K562 (cell line): ENCODE measurements around the gene PPP1R14C. TPM values are rescaled to one million over a fixed set of nuclear protein-coding genes. Genes with fewer than 3 reads are reported as not detected.

Source experiments
- ATAC-seq: fragments of 200-7000 bp; cut with Tn5 transposase; 3 replicates; pipeline ENCODE4 v1.9.1; 2020; ENCODE audit warnings: moderate library complexity
- BruUV-seq: library from RNA; stranded (reverse); fragments of 400-500 nt; replicated peaks from 2 replicates; lab custom pipeline; 2021; lab: Mats Ljungman, UMichigan
- CTCF ChIA-PET: fragments of 300-600 bp; formaldehyde crosslinking; extraction: SDS; loops from one replicate; lab custom pipeline; 2021; ENCODE audit warnings: low intra/inter-chr PET ratio; lab: Yijun Ruan, JAX
- POLR2A ChIA-PET: fragments of 300-600, 350-650 bp; sonication (Branson Sonifier 250); formaldehyde crosslinking; extraction: SDS; loops from one replicate; lab custom pipeline; 2021; ENCODE audit warnings: antibody characterized with exemption, inconsistent platforms; lab: Yijun Ruan, JAX
- DNase-seq, 4 experiments: peaks; one replicate each; pipeline versions ENCODE4 v3.0.0 to v3.0.0-alpha.2; 2011 to 2018; ENCODE audit warnings: low spot score in 3 of 4, mixed read lengths in 3 of 4; ENCODE audit errors: extremely low read depth in 1 of 4
- FAIRE-seq: peaks from 2 replicates; lab custom pipeline; 2011; peaks lifted over from hg19 to GRCh38; lab: Jason Lieb, UNC
- H2AFZ ChIP-seq: 2 replicates; pipeline ENCODE4 v1.6.0; 2011; ENCODE audit warnings: low read depth, low read length, control low read depth, inconsistent platforms
- H3K27ac ChIP-seq: fragments of 200-600 bp; 3 replicates; pipeline ENCODE4 v1.8.0; 2011; ENCODE audit warnings: low read depth, mild to moderate bottlenecking, control low read depth, inconsistent platforms, low read length, moderate library complexity, mixed read lengths; ENCODE audit errors: extremely low read depth
- H3K27me3 ChIP-seq, 2 experiments: fragments of 300-600 bp in 1 of 2; 2 replicates in 1 of 2; 3 replicates in 1 of 2; pipeline versions ENCODE4 v1.6.0 to v1.8.0; 2011; ENCODE audit warnings: inconsistent platforms in 2 of 2, low read length in 2 of 2, mild to moderate bottlenecking in 1 of 2, mixed read lengths in 1 of 2, moderate library complexity in 1 of 2; ENCODE audit not compliant: control insufficient read depth in 2 of 2, insufficient read depth in 2 of 2
- H3K36me3 ChIP-seq: fragments of 300-600 bp; 3 replicates; pipeline ENCODE4 v1.8.0; 2011; ENCODE audit warnings: mild to moderate bottlenecking, low read length, inconsistent platforms; ENCODE audit not compliant: control insufficient read depth, insufficient read depth
- H3K4me1 ChIP-seq, 2 experiments: fragments of 200-600 bp in 1 of 2; replicated peaks in 1 of 2; 2 replicates in 1 of 2; 3 replicates in 1 of 2; pipeline versions ENCODE4 v1.5.1 to v1.8.0; 2011; ENCODE audit warnings: inconsistent platforms in 2 of 2, low read length in 2 of 2, mild to moderate bottlenecking in 1 of 2, mixed read lengths in 1 of 2, moderate library complexity in 1 of 2; ENCODE audit not compliant: control insufficient read depth in 2 of 2, insufficient read depth in 2 of 2
- H3K4me2 ChIP-seq: 2 replicates; pipeline ENCODE4 v1.6.1; 2011; ENCODE audit warnings: low read length, control low read depth, inconsistent platforms, mixed read lengths; ENCODE audit not compliant: insufficient read depth
- H3K4me3 ChIP-seq: fragments of 200-600 bp; sonication (generic), shearing (Covaris generic); 2 replicates; pipeline ENCODE4 v1.5.1; 2016; ENCODE audit warnings: control low read depth, inconsistent platforms
- H3K79me2 ChIP-seq: fragments of 200-600 bp; 3 replicates; pipeline ENCODE4 v1.8.0; 2011; ENCODE audit warnings: low read length, inconsistent platforms; ENCODE audit not compliant: control insufficient read depth, insufficient read depth
- H3K9ac ChIP-seq, 2 experiments: 2 replicates each; pipeline versions ENCODE4 v1.6.0 to v1.6.1; 2011; ENCODE audit warnings: low read depth in 2 of 2, low read length in 2 of 2, control low read depth in 1 of 2, inconsistent platforms in 1 of 2, mild to moderate bottlenecking in 1 of 2, mixed read lengths in 1 of 2; ENCODE audit not compliant: insufficient read depth in 1 of 2
- H3K9me1 ChIP-seq: one replicate; pipeline ENCODE4 v1.6.0; 2011; ENCODE audit warnings: inconsistent platforms, mild to moderate bottlenecking, low read length, moderate library complexity; ENCODE audit not compliant: control insufficient read depth, insufficient read depth
- H3K9me3 ChIP-seq: replicated peaks from 2 replicates; pipeline ENCODE4 v1.5.1; 2011; ENCODE audit warnings: low read depth, low read length, inconsistent platforms; ENCODE audit not compliant: control insufficient read depth, insufficient read depth
- H4K20me1 ChIP-seq: replicated peaks from 2 replicates; pipeline ENCODE4 v1.6.1; 2011; ENCODE audit warnings: low read length, inconsistent platforms, mixed read lengths; ENCODE audit not compliant: control insufficient read depth, insufficient read depth
- BACH1 ChIP-seq: fragments of 200-800 bp; sonication (Bioruptor generic); IDR thresholded peaks from 2 replicates; pipeline ENCODE4 v1.6.1; 2016; ENCODE audit warnings: missing genetic modification characterization, missing compliant biosample characterization
- CBFA2T3 ChIP-seq: fragments of 450-650 bp; IDR thresholded peaks from 2 replicates; pipeline ENCODE4 v1.6.1; 2017
- CHCHD3 ChIP-seq: fragments of 250-450 bp; sonication (Bioruptor Pico); IDR thresholded peaks from 2 replicates; pipeline ENCODE4 v2.1.2; 2022; ENCODE audit warnings: mild to moderate bottlenecking
- DEAF1 ChIP-seq: fragments of 450-650 bp; formaldehyde crosslinking; IDR thresholded peaks from 2 replicates; pipeline ENCODE4 v1.4.0; 2020; ENCODE audit warnings: mild to moderate bottlenecking, moderate library complexity
- EHMT2 ChIP-seq: fragments of 450-650 bp; IDR thresholded peaks from 2 replicates; pipeline ENCODE4 v1.6.1; 2018; ENCODE audit warnings: antibody characterized with exemption
- ELK1 ChIP-seq: sonication (generic); formaldehyde crosslinking; IDR thresholded peaks from 2 replicates; pipeline ENCODE4 v1.8.1; 2022; ENCODE audit warnings: missing genetic modification reagents
- EP300 ChIP-seq: IDR thresholded peaks from 2 replicates; pipeline ENCODE4 v1.6.1; 2012; ENCODE audit warnings: low read length, improper control_type of control experiment
- KHSRP ChIP-seq: fragments of 450-650 bp; IDR thresholded peaks from 2 replicates; pipeline ENCODE4 v1.6.1; 2017
- MNT ChIP-seq, 2 experiments: fragments of 450-650 bp; conservative IDR thresholded peaks; 2 replicates each; pipeline ENCODE4 v1.6.1; 2017; ENCODE audit warnings: mild to moderate bottlenecking in 2 of 2, moderate library complexity in 2 of 2
- MTA2 ChIP-seq: fragments of 450-650 bp; IDR thresholded peaks from 2 replicates; pipeline ENCODE4 v1.6.1; 2016; ENCODE audit warnings: low read depth
- NCOA1 ChIP-seq: fragments of 450-650 bp; IDR thresholded peaks from 2 replicates; pipeline ENCODE4 v1.6.1; 2016; ENCODE audit warnings: low read depth
- NEUROD1 ChIP-seq: fragments of 150-350 bp; IDR thresholded peaks from 2 replicates; pipeline ENCODE4 v1.6.1; 2014; ENCODE audit warnings: borderline replicate concordance, low read length, low read depth; ENCODE audit not compliant: partially characterized antibody
- POLR2AphosphoS5 ChIP-seq: IDR thresholded peaks from 2 replicates; pipeline ENCODE4 v1.6.1; 2011; ENCODE audit warnings: mild to moderate bottlenecking, low read depth, low read length, moderate library complexity; ENCODE audit not compliant: control insufficient read depth, insufficient read depth
- TRIM24 ChIP-seq, 2 experiments: fragments of 450-650 bp; IDR thresholded peaks; 2 replicates each; pipeline ENCODE4 v1.6.1; 2016
- U2AF1 ChIP-seq: fragments of 200-400 bp; formaldehyde crosslinking; optimal IDR thresholded peaks from 2 replicates; pipeline ENCODE3; 2017; ENCODE audit warnings: mild to moderate bottlenecking, low read depth, low read length, moderate library complexity
- ZKSCAN1 ChIP-seq: fragments of 150-350 bp; IDR thresholded peaks from 2 replicates; pipeline ENCODE4 v1.6.1; 2016; ENCODE audit warnings: low read depth, low read length
- ZNF445 ChIP-seq: fragments of 250-450 bp; sonication (Bioruptor Pico); IDR thresholded peaks from 2 replicates; pipeline ENCODE4 v1.4.0; 2020; ENCODE audit warnings: low read depth, mild to moderate bottlenecking, moderate library complexity
- ZNF639 ChIP-seq, 2 experiments: fragments of 200-800 bp in 1 of 2; sonication (Bioruptor generic) in 1 of 2; sonication (generic) in 1 of 2; formaldehyde crosslinking in 1 of 2; IDR thresholded peaks in 1 of 2; conservative IDR thresholded peaks in 1 of 2; 2 replicates each; pipeline versions ENCODE4 v1.5.0 to v1.6.1; 2016 to 2020; ENCODE audit warnings: missing compliant biosample characterization in 1 of 2, missing genetic modification characterization in 1 of 2, missing genetic modification reagents in 1 of 2
- WGBS: fragments of 100-300 bp; shearing (Covaris generic); methylation state at CpG from one replicate; pipeline ENCODE4 v1.1.6; 2016; ENCODE audit warnings: low coverage, mixed read lengths; ENCODE audit not compliant: insufficient coverage; ENCODE audit errors: missing lambda C conversion rate; 5-methylcytosine and 5-hydroxymethylcytosine counted together
- in situ Hi-C: fragments of 300-500 bp; cut with MboI; formaldehyde crosslinking; loops from 4 replicates; pipeline ENCODE4 v1.15.0; 2018; ENCODE audit warnings: inconsistent platforms, mixed read lengths
- intact Hi-C: fragments of 100-400 bp; cut with micrococcal nuclease; formaldehyde crosslinking; loops from 2 replicates; pipeline ENCODE4 v1.14.2; 2022
- polyA plus RNA-seq, 8 experiments: library from polyadenylated mRNA; depleted of rRNA in 4 of 8; stranded (reverse) in 5 of 8; unstranded in 3 of 8; fragments of >200 nt; fragmentation: Nextera tagmentation in 2 of 8; fragmentation: Illumina TruSeq in 1 of 8; extraction: Ambion mirVana in 2 of 8; extraction: Trizol in 1 of 8; gene quantifications; 2 replicates each; pipeline versions ENCODE4 v1.2.1 to v1.2.3, GENCODE V29; 2011 to 2014; ENCODE audit warnings: inconsistent platforms in 1 of 8, missing spikeins in 1 of 8
- total RNA-seq, 7 experiments: library from RNA; depleted of rRNA in 6 of 7; stranded (reverse); fragments of >200 nt in 6 of 7; fragmentation: Illumina TruSeq in 2 of 7; extraction: Trizol in 2 of 7; gene quantifications; 2 replicates each; pipeline versions ENCODE4 v1.2.1 to v1.2.3, GENCODE V29; 2011 to 2021; ENCODE audit warnings: low replicate concordance in 1 of 7

The PPP1R14C gene
- total and polyA plus RNA-seq, 9 of the 15 experiments (the other 6 are each of a cell fraction or from before 2014, with no cell fraction given) = 4.5 to 16.6 (median 11.9) TPM

- in situ Hi-C loops = no loop called here
- ChIA-PET CTCF (no interaction called here), POLR2A (interaction anchor here (0.6 to 1.8 kb wide), 3 partner anchors 24 to 270 kb away, joined by 3 to 5 read pairs (median 4); no protein-coding TSS in a partner anchor)
- 0% methylated on average over 4 of the region's 4 CpGs for WGBS
- Histone ChIP-seq H3K9ac (peak overlapping the region; percentile 37 to 67; a peak in 3 of 4 replicates), H3K27ac (peak overlapping the region; percentile 93), H3K36me3 (no peaks in the 10 kb centered on the region), H3K27me3 (no peaks in the 10 kb centered on the region), H3K4me3 (no peak overlapping the region), H3K4me1 (peaks cover 52 to 78% of the 10 kb centered on the region in 2 experiments), H3K9me1 (no peaks in the 10 kb centered on the region), H3K79me2 (no peaks in the 10 kb centered on the region), H4K20me1 (no peaks in the 10 kb centered on the region), H3K9me3 (no peaks in the 10 kb centered on the region), H2AFZ (peak overlapping the region; percentile 57), H3K4me2 (peak overlapping the region; percentile 44)
- ATAC-seq (peak; percentile 11), FAIRE-seq (peak; percentile 77), DNase-seq (peak; percentile 80 to 88 (median 80))
- intact Hi-C loops = loop anchor here (2.0 to 10.0 kb wide), 3 partner anchors 52 to 335 kb away; no protein-coding TSS in a partner anchor
- no TSS peak for BruUV-seq
- TF ChIP-seq EP300 (peak; percentile 79; the same call in 1 of the 2 replicates), ZNF445 (CRISPR knock-in tag) (no peak), EHMT2 (peak; percentile 70; the same call in 1 of the 2 replicates), U2AF1 (no peak), ZKSCAN1 (no peak), NCOA1 (peak; percentile 58; the same call in 1 of the 2 replicates), MNT (conservative IDR thresholded peaks at IDR 0.05) (peak in 1 of 2 experiments; percentile 26; a peak in 2 of 4 replicates), KHSRP (peak; percentile 24; the same call in 1 of the 2 replicates), CHCHD3 (CRISPR knock-in tag) (no peak), DEAF1 (no peak), POLR2AphosphoS5 (peak; percentile 26; the same call in 1 of the 2 replicates), TRIM24 (IDR thresholded peaks at IDR 0.05) (peak; percentile 81 to 84), NEUROD1 (peak; percentile 19), CBFA2T3 (peak; percentile 90), MTA2 (peak; percentile 40; the same call in 1 of the 2 replicates), ELK1 (CRISPR knock-in tag) (no peak), ZNF639 (CRISPR knock-in tag; conservative IDR thresholded peaks at IDR 0.05 in 1 of 2, IDR thresholded peaks at IDR 0.05 in 1 of 2) (no peak), BACH1 (tag) (no peak; the same call in 1 of the 2 replicates)
These were observed 127.0 kb downstream of the PPP1R14C start for GRCh38 chr6:150269857-150270223.
